K562 (cell line): ENCODE results near the gene P2RX2. TPM values are rescaled to one million over a fixed set of nuclear protein-coding genes. Genes with fewer than 3 reads are reported as not detected.

Experiments
- ATAC-seq: fragments of 200-7000 bp; cut with Tn5 transposase; 3 replicates; pipeline ENCODE4 v1.9.1; 2020; ENCODE audit warnings: moderate library complexity
- BruUV-seq: library from RNA; stranded (reverse); fragments of 400-500 nt; replicated peaks from 2 replicates; lab custom pipeline; 2021; lab: Mats Ljungman, UMichigan
- CTCF ChIA-PET: fragments of 300-600 bp; formaldehyde crosslinking; extraction: SDS; loops from one replicate; lab custom pipeline; 2021; ENCODE audit warnings: low intra/inter-chr PET ratio; lab: Yijun Ruan, JAX
- POLR2A ChIA-PET: fragments of 300-600, 350-650 bp; sonication (Branson Sonifier 250); formaldehyde crosslinking; extraction: SDS; loops from one replicate; lab custom pipeline; 2021; ENCODE audit warnings: antibody characterized with exemption, inconsistent platforms; lab: Yijun Ruan, JAX
- DNase-seq, 4 experiments: peaks; one replicate each; pipeline versions ENCODE4 v3.0.0 to v3.0.0-alpha.2; 2011 to 2018; ENCODE audit warnings: low spot score in 3 of 4, mixed read lengths in 3 of 4; ENCODE audit errors: extremely low read depth in 1 of 4
- FAIRE-seq: peaks from 2 replicates; lab custom pipeline; 2011; peaks lifted over from hg19 to GRCh38; lab: Jason Lieb, UNC
- H2AFZ ChIP-seq: 2 replicates; pipeline ENCODE4 v1.6.0; 2011; ENCODE audit warnings: low read depth, low read length, control low read depth, inconsistent platforms
- H3K27ac ChIP-seq: fragments of 200-600 bp; 3 replicates; pipeline ENCODE4 v1.8.0; 2011; ENCODE audit warnings: low read depth, mild to moderate bottlenecking, control low read depth, inconsistent platforms, low read length, moderate library complexity, mixed read lengths; ENCODE audit errors: extremely low read depth
- H3K27me3 ChIP-seq, 2 experiments: fragments of 300-600 bp in 1 of 2; 2 replicates in 1 of 2; 3 replicates in 1 of 2; pipeline versions ENCODE4 v1.6.0 to v1.8.0; 2011; ENCODE audit warnings: inconsistent platforms in 2 of 2, low read length in 2 of 2, mild to moderate bottlenecking in 1 of 2, mixed read lengths in 1 of 2, moderate library complexity in 1 of 2; ENCODE audit not compliant: control insufficient read depth in 2 of 2, insufficient read depth in 2 of 2
- H3K36me3 ChIP-seq: fragments of 300-600 bp; 3 replicates; pipeline ENCODE4 v1.8.0; 2011; ENCODE audit warnings: mild to moderate bottlenecking, low read length, inconsistent platforms; ENCODE audit not compliant: control insufficient read depth, insufficient read depth
- H3K4me1 ChIP-seq, 2 experiments: fragments of 200-600 bp in 1 of 2; replicated peaks in 1 of 2; 2 replicates in 1 of 2; 3 replicates in 1 of 2; pipeline versions ENCODE4 v1.5.1 to v1.8.0; 2011; ENCODE audit warnings: inconsistent platforms in 2 of 2, low read length in 2 of 2, mild to moderate bottlenecking in 1 of 2, mixed read lengths in 1 of 2, moderate library complexity in 1 of 2; ENCODE audit not compliant: control insufficient read depth in 2 of 2, insufficient read depth in 2 of 2
- H3K4me2 ChIP-seq: 2 replicates; pipeline ENCODE4 v1.6.1; 2011; ENCODE audit warnings: low read length, control low read depth, inconsistent platforms, mixed read lengths; ENCODE audit not compliant: insufficient read depth
- H3K4me3 ChIP-seq: fragments of 200-600 bp; sonication (generic), shearing (Covaris generic); 2 replicates; pipeline ENCODE4 v1.5.1; 2016; ENCODE audit warnings: control low read depth, inconsistent platforms
- H3K79me2 ChIP-seq: fragments of 200-600 bp; 3 replicates; pipeline ENCODE4 v1.8.0; 2011; ENCODE audit warnings: low read length, inconsistent platforms; ENCODE audit not compliant: control insufficient read depth, insufficient read depth
- H3K9ac ChIP-seq, 2 experiments: 2 replicates each; pipeline versions ENCODE4 v1.6.0 to v1.6.1; 2011; ENCODE audit warnings: low read depth in 2 of 2, low read length in 2 of 2, control low read depth in 1 of 2, inconsistent platforms in 1 of 2, mild to moderate bottlenecking in 1 of 2, mixed read lengths in 1 of 2; ENCODE audit not compliant: insufficient read depth in 1 of 2
- H3K9me1 ChIP-seq: one replicate; pipeline ENCODE4 v1.6.0; 2011; ENCODE audit warnings: inconsistent platforms, mild to moderate bottlenecking, low read length, moderate library complexity; ENCODE audit not compliant: control insufficient read depth, insufficient read depth
- H3K9me3 ChIP-seq: replicated peaks from 2 replicates; pipeline ENCODE4 v1.5.1; 2011; ENCODE audit warnings: low read depth, low read length, inconsistent platforms; ENCODE audit not compliant: control insufficient read depth, insufficient read depth
- H4K20me1 ChIP-seq: replicated peaks from 2 replicates; pipeline ENCODE4 v1.6.1; 2011; ENCODE audit warnings: low read length, inconsistent platforms, mixed read lengths; ENCODE audit not compliant: control insufficient read depth, insufficient read depth
- ASH1L ChIP-seq: fragments of 450-650 bp; IDR thresholded peaks from 2 replicates; pipeline ENCODE4 v1.6.1; 2018; ENCODE audit warnings: borderline replicate concordance, mild to moderate bottlenecking, low read depth; ENCODE audit not compliant: partially characterized antibody
- ATF1 ChIP-seq, 2 experiments: fragments of 450-650 bp in 1 of 2; IDR thresholded peaks; 2 replicates each; pipeline ENCODE4 v1.6.1; 2016; ENCODE audit warnings: missing compliant biosample characterization in 1 of 2, missing genetic modification characterization in 1 of 2
- CTBP1 ChIP-seq: fragments of 450-650 bp; IDR thresholded peaks from 2 replicates; pipeline ENCODE4 v1.6.1; 2016; ENCODE audit warnings: borderline replicate concordance
- MCM2 ChIP-seq: fragments of 450-650 bp; IDR thresholded peaks from 2 replicates; pipeline ENCODE4 v1.6.1; 2017; ENCODE audit warnings: low read depth, mild to moderate bottlenecking
- NFE2 ChIP-seq: IDR thresholded peaks from 2 replicates; pipeline ENCODE4 v1.6.1; 2014; ENCODE audit warnings: antibody characterized with exemption, low read depth
- RBM15 ChIP-seq: fragments of 200-400 bp; formaldehyde crosslinking; IDR thresholded peaks from 2 replicates; pipeline ENCODE4 v1.6.1; 2018; ENCODE audit warnings: mild to moderate bottlenecking, low read length, moderate library complexity; ENCODE audit not compliant: insufficient read depth
- SRSF3 ChIP-seq: fragments of 200-400 bp; formaldehyde crosslinking; IDR thresholded peaks from 2 replicates; pipeline ENCODE4 v1.6.1; 2016; ENCODE audit warnings: mild to moderate bottlenecking, low read length, moderate library complexity; ENCODE audit not compliant: insufficient read depth
- STAG1 ChIP-seq: sonication (generic); formaldehyde crosslinking; IDR thresholded peaks from 2 replicates; pipeline ENCODE4 v1.5.0; 2020; ENCODE audit warnings: missing genetic modification reagents, borderline replicate concordance
- YY1 ChIP-seq, 3 experiments: IDR thresholded peaks; 2 replicates each; pipeline ENCODE4 v1.6.1; 2011; ENCODE audit warnings: low read length in 2 of 3, mild to moderate bottlenecking in 2 of 3, moderate library complexity in 2 of 3, borderline replicate concordance in 1 of 3, control low read depth in 1 of 3, low read depth in 1 of 3; ENCODE audit not compliant: insufficient read depth in 3 of 3, insufficient replicate concordance in 2 of 3, control insufficient read depth in 1 of 3, insufficient read length in 1 of 3; ENCODE audit errors: extremely low read depth in 1 of 3
- ZNF23 ChIP-seq: fragments of 250-450 bp; sonication (Bioruptor Pico); IDR thresholded peaks from 2 replicates; pipeline ENCODE4 v1.4.0; 2020; ENCODE audit warnings: mild to moderate bottlenecking
- WGBS: fragments of 100-300 bp; shearing (Covaris generic); methylation state at CpG from one replicate; pipeline ENCODE4 v1.1.6; 2016; ENCODE audit warnings: low coverage, mixed read lengths; ENCODE audit not compliant: insufficient coverage; ENCODE audit errors: missing lambda C conversion rate; 5-methylcytosine and 5-hydroxymethylcytosine counted together
- in situ Hi-C: fragments of 300-500 bp; cut with MboI; formaldehyde crosslinking; loops from 4 replicates; pipeline ENCODE4 v1.15.0; 2018; ENCODE audit warnings: inconsistent platforms, mixed read lengths
- intact Hi-C: fragments of 100-400 bp; cut with micrococcal nuclease; formaldehyde crosslinking; loops from 2 replicates; pipeline ENCODE4 v1.14.2; 2022
- polyA plus RNA-seq, 8 experiments: library from polyadenylated mRNA; depleted of rRNA in 4 of 8; stranded (reverse) in 5 of 8; unstranded in 3 of 8; fragments of >200 nt; fragmentation: Nextera tagmentation in 2 of 8; fragmentation: Illumina TruSeq in 1 of 8; extraction: Ambion mirVana in 2 of 8; extraction: Trizol in 1 of 8; gene quantifications; 2 replicates each; pipeline versions ENCODE4 v1.2.1 to v1.2.3, GENCODE V29; 2011 to 2014; ENCODE audit warnings: inconsistent platforms in 1 of 8, missing spikeins in 1 of 8
- total RNA-seq, 7 experiments: library from RNA; depleted of rRNA in 6 of 7; stranded (reverse); fragments of >200 nt in 6 of 7; fragmentation: Illumina TruSeq in 2 of 7; extraction: Trizol in 2 of 7; gene quantifications; 2 replicates each; pipeline versions ENCODE4 v1.2.1 to v1.2.3, GENCODE V29; 2011 to 2021; ENCODE audit warnings: low replicate concordance in 1 of 7
- TF ChIP-seq, protein P1 (sequence below): fragments of 250-450 bp; sonication (Bioruptor Pico); IDR thresholded peaks from 2 replicates; pipeline ENCODE4 v1.6.1; 2021; ENCODE audit warnings: mild to moderate bottlenecking
- TF ChIP-seq, protein P2 (sequence below): fragments of 250-450 bp; sonication (Bioruptor Pico); IDR thresholded peaks from 2 replicates; pipeline ENCODE4 v1.4.0; 2020
- TF ChIP-seq, protein P3 (sequence below): fragments of 250-450 bp; sonication (Bioruptor Pico); IDR thresholded peaks from 2 replicates; pipeline ENCODE4 v1.8.0; 2022; ENCODE audit warnings: inconsistent platforms, mild to moderate bottlenecking, moderate library complexity, borderline replicate concordance

Gene P2RX2
- total and polyA plus RNA-seq, 9 of the 15 experiments (the other 6 are each of a cell fraction or from before 2014, with no cell fraction given), result not detected

GRCh38 chr12:132585177-132585576 is 33.4 kb upstream of the P2RX2 start:
- Histone ChIP-seq H3K9me1 (no peaks in the 10 kb centered on the region), H3K36me3 (peaks cover 22% of the 10 kb centered on the region; the same call in 1 of the 3 replicates), H3K4me1 (peaks cover 0 to 19% of the 10 kb centered on the region in 2 experiments; a peak in 2 of 5 replicates), H3K4me3 (no peak overlapping the region), H2AFZ (no peak overlapping the region), H3K9ac (no peak overlapping the region), H3K9me3 (no peaks in the 10 kb centered on the region; the same call in 1 of the 2 replicates), H3K4me2 (no peak overlapping the region), H3K79me2 (no peaks in the 10 kb centered on the region), H4K20me1 (0 out of 2 replicates have a peak, but pooled peaks cover 4% of the 10 kb centered on the region), H3K27ac (no peak overlapping the region), H3K27me3 (peaks cover 11 to 18% of the 10 kb centered on the region in 2 experiments; a peak in 3 of 5 replicates)
- in situ Hi-C loops (no loop called here), intact Hi-C loops (no loop called here)
- DNase-seq, result no peak
- no peak for ATAC-seq
- ChIA-PET CTCF (no interaction called here), POLR2A (no interaction called here)
- FAIRE-seq, result no peak
- BruUV-seq, result no TSS peak
- 67% methylated on average over 18 of the region's 24 CpGs for WGBS
- no peak for TF ChIP-seq YY1 (IDR thresholded peaks at IDR 0.05; ENCODE audit: borderline replicate concordance in 1 of 3, control insufficient read depth in 1 of 3, extremely low read depth in 1 of 3, insufficient read depth in 3 of 3, insufficient read length in 1 of 3, insufficient replicate concordance in 2 of 3, low read depth in 1 of 3, low read length in 2 of 3)
- TF ChIP-seq, protein P1, sequence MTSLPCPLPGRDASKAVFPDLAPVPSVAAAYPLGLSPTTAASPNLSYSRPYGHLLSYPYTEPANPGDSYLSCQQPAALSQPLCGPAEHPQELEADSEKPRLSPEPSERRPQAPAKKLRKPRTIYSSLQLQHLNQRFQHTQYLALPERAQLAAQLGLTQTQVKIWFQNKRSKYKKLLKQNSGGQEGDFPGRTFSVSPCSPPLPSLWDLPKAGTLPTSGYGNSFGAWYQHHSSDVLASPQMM (CRISPR knock-in tag), result no peak
- TF ChIP-seq, protein P2, sequence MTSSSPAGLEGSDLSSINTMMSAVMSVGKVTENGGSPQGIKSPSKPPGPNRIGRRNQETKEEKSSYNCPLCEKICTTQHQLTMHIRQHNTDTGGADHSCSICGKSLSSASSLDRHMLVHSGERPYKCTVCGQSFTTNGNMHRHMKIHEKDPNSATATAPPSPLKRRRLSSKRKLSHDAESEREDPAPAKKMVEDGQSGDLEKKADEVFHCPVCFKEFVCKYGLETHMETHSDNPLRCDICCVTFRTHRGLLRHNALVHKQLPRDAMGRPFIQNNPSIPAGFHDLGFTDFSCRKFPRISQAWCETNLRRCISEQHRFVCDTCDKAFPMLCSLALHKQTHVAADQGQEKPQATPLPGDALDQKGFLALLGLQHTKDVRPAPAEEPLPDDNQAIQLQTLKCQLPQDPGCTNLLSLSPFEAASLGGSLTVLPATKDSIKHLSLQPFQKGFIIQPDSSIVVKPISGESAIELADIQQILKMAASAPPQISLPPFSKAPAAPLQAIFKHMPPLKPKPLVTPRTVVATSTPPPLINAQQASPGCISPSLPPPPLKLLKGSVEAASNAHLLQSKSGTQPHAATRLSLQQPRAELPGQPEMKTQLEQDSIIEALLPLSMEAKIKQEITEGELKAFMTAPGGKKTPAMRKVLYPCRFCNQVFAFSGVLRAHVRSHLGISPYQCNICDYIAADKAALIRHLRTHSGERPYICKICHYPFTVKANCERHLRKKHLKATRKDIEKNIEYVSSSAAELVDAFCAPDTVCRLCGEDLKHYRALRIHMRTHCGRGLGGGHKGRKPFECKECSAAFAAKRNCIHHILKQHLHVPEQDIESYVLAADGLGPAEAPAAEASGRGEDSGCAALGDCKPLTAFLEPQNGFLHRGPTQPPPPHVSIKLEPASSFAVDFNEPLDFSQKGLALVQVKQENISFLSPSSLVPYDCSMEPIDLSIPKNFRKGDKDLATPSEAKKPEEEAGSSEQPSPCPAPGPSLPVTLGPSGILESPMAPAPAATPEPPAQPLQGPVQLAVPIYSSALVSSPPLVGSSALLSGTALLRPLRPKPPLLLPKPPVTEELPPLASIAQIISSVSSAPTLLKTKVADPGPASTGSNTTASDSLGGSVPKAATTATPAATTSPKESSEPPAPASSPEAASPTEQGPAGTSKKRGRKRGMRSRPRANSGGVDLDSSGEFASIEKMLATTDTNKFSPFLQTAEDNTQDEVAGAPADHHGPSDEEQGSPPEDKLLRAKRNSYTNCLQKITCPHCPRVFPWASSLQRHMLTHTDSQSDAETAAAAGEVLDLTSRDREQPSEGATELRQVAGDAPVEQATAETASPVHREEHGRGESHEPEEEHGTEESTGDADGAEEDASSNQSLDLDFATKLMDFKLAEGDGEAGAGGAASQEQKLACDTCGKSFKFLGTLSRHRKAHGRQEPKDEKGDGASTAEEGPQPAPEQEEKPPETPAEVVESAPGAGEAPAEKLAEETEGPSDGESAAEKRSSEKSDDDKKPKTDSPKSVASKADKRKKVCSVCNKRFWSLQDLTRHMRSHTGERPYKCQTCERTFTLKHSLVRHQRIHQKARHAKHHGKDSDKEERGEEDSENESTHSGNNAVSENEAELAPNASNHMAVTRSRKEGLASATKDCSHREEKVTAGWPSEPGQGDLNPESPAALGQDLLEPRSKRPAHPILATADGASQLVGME, result no peak
- TF ChIP-seq ATF1 (CRISPR knock-in tag; IDR thresholded peaks at IDR 0.05), result no peak
- TF ChIP-seq ATF1 (tag; IDR thresholded peaks at IDR 0.05), result no peak
- no peak for TF ChIP-seq ASH1L
- TF ChIP-seq SRSF3, result no peak
- no peak for TF ChIP-seq NFE2
- TF ChIP-seq CTBP1, result no peak
- TF ChIP-seq RBM15, result no peak
- no peak for TF ChIP-seq STAG1
- TF ChIP-seq MCM2, result no peak
- no peak for TF ChIP-seq ZNF23 (CRISPR knock-in tag)
- TF ChIP-seq, protein P3, sequence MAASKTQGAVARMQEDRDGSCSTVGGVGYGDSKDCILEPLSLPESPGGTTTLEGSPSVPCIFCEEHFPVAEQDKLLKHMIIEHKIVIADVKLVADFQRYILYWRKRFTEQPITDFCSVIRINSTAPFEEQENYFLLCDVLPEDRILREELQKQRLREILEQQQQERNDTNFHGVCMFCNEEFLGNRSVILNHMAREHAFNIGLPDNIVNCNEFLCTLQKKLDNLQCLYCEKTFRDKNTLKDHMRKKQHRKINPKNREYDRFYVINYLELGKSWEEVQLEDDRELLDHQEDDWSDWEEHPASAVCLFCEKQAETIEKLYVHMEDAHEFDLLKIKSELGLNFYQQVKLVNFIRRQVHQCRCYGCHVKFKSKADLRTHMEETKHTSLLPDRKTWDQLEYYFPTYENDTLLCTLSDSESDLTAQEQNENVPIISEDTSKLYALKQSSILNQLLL (CRISPR knock-in tag), result no peak
